Endothelial cell of umbilical vein (primary cell): ENCODE results near the gene LRRC8D. TPM values are rescaled to one million over a fixed set of nuclear protein-coding genes. Genes with fewer than 3 reads are reported as not detected.

Experiments used
- BruUV-seq: library from RNA; stranded (reverse); fragments of 400-500 nt; replicated peaks from 2 replicates; lab custom pipeline; 2021; lab: Mats Ljungman, UMichigan
- CTCF ChIA-PET: fragments of 300-600, 350-600 bp; sonication (Branson Sonifier 250); formaldehyde crosslinking; loops from one replicate; lab custom pipeline; 2021; ENCODE audit warnings: antibody characterized with exemption, inconsistent platforms; lab: Charles Lee
- POLR2A ChIA-PET: fragments of 300-600, 350-600 bp; sonication (Branson Sonifier 250); formaldehyde crosslinking; loops from one replicate; lab custom pipeline; 2021; ENCODE audit warnings: antibody characterized with exemption, inconsistent platforms; lab: Charles Lee
- DNase-seq: peaks from one replicate; pipeline ENCODE4 v3.0.0-alpha.2; 2011; ENCODE audit warnings: low read depth, low spot score
- FAIRE-seq: peaks from 2 replicates; lab custom pipeline; 2011; peaks lifted over from hg19 to GRCh38; lab: Jason Lieb, UNC
- H2AFZ ChIP-seq: 2 replicates; pipeline ENCODE4 v1.6.0; 2012; ENCODE audit warnings: low read depth, low read length, control low read depth, inconsistent platforms
- H3K27ac ChIP-seq: 2 replicates; pipeline ENCODE4 v1.5.1; 2011; ENCODE audit warnings: low read depth, mild to moderate bottlenecking, control low read depth, low read length, moderate library complexity; ENCODE audit not compliant: insufficient read depth
- H3K27me3 ChIP-seq, 2 experiments: 2 replicates each; pipeline versions ENCODE4 v1.6.0 to v1.6.1; 2011; ENCODE audit warnings: low read length in 2 of 2, mixed read lengths in 1 of 2; ENCODE audit not compliant: control insufficient read depth in 2 of 2, insufficient read depth in 2 of 2
- H3K36me3 ChIP-seq, 2 experiments: 2 replicates in 1 of 2; 3 replicates in 1 of 2; pipeline ENCODE4 v1.5.1; 2011; ENCODE audit warnings: low read length in 2 of 2, mild to moderate bottlenecking in 1 of 2, moderate library complexity in 1 of 2; ENCODE audit not compliant: control insufficient read depth in 2 of 2, insufficient read depth in 2 of 2; ENCODE audit errors: extremely low read depth in 1 of 2
- H3K4me1 ChIP-seq: 3 replicates; pipeline ENCODE4 v1.5.1; 2011; ENCODE audit warnings: mild to moderate bottlenecking, low read length; ENCODE audit not compliant: control insufficient read depth, insufficient read depth; ENCODE audit errors: extremely low read depth
- H3K4me2 ChIP-seq: 2 replicates; pipeline ENCODE4 v1.6.1; 2011; ENCODE audit warnings: low read length, control low read depth, mixed read lengths; ENCODE audit not compliant: insufficient read depth
- H3K4me3 ChIP-seq, 3 experiments: fragments of 200-600 bp in 1 of 3; sonication (generic), shearing (Covaris generic) in 1 of 3; replicated peaks in 1 of 3; 2 replicates each; pipeline ENCODE4 v1.5.1; 2011 to 2016; ENCODE audit warnings: control low read depth in 3 of 3, low read length in 3 of 3, mild to moderate bottlenecking in 2 of 3, inconsistent platforms in 1 of 3, low read depth in 1 of 3, moderate library complexity in 1 of 3; ENCODE audit not compliant: insufficient read depth in 1 of 3
- H3K79me2 ChIP-seq: 2 replicates; pipeline ENCODE4 v1.6.0; 2012; ENCODE audit warnings: low read length, inconsistent platforms; ENCODE audit not compliant: control insufficient read depth, insufficient read depth
- H3K9ac ChIP-seq: replicated peaks from 2 replicates; pipeline ENCODE3; 2011; ENCODE audit warnings: low read length, control low read depth; ENCODE audit not compliant: insufficient read depth; ENCODE audit errors: extremely low read depth
- H3K9me1 ChIP-seq: replicated peaks from 3 replicates; pipeline ENCODE4 v1.6.0; 2011; ENCODE audit warnings: mild to moderate bottlenecking, low read length; ENCODE audit not compliant: control insufficient read depth, insufficient read depth; ENCODE audit errors: extremely low read depth
- H3K9me3 ChIP-seq: replicated peaks from 2 replicates; pipeline ENCODE4 v1.5.1; 2012; ENCODE audit warnings: low read length, inconsistent platforms; ENCODE audit not compliant: control insufficient read depth, insufficient read depth
- H4K20me1 ChIP-seq: replicated peaks from 2 replicates; pipeline ENCODE3; 2011; ENCODE audit warnings: mild to moderate bottlenecking, low read length; ENCODE audit not compliant: control insufficient read depth, insufficient read depth; ENCODE audit errors: extremely low read depth
- EZH2 ChIP-seq: IDR thresholded peaks from 2 replicates; pipeline ENCODE4 v1.6.1; 2012; ENCODE audit warnings: borderline replicate concordance, low read depth, mild to moderate bottlenecking, moderate library complexity, low read length, inconsistent platforms; ENCODE audit not compliant: severe bottlenecking
- FOS ChIP-seq: IDR thresholded peaks from 2 replicates; pipeline ENCODE4 v1.6.1; 2011; ENCODE audit warnings: mild to moderate bottlenecking, low read length, moderate library complexity, borderline replicate concordance; ENCODE audit not compliant: insufficient read depth
- GATA2 ChIP-seq: IDR thresholded peaks from 2 replicates; pipeline ENCODE4 v1.7.0; 2011; ENCODE audit warnings: low read depth, mild to moderate bottlenecking, moderate library complexity, mixed read lengths, low read length; ENCODE audit not compliant: insufficient read length, insufficient read depth
- JUN ChIP-seq: IDR thresholded peaks from 2 replicates; pipeline ENCODE4 v1.6.1; 2011; ENCODE audit warnings: borderline replicate concordance, low read depth; ENCODE audit not compliant: insufficient read length, insufficient read depth
- MYC ChIP-seq: IDR thresholded peaks from one replicate; pipeline ENCODE4 v1.6.1; 2011; ENCODE audit warnings: mild to moderate bottlenecking, low read depth, low read length
- POLR2A ChIP-seq: IDR thresholded peaks from 2 replicates; pipeline ENCODE4 v1.6.1; 2012; ENCODE audit warnings: low read depth, mild to moderate bottlenecking, control low read depth, low read length
- POLR2AphosphoS5 ChIP-seq: IDR thresholded peaks from 2 replicates; pipeline ENCODE4 v1.6.1; 2012; ENCODE audit warnings: low read depth, mild to moderate bottlenecking, control low read depth, low read length, moderate library complexity; ENCODE audit not compliant: insufficient read depth
- dilution Hi-C: fragments of 300-500 bp; cut with MboI; formaldehyde crosslinking; loops from one replicate; pipeline ENCODE4 v1.15.0; 2019; ENCODE audit warnings: low sequenced_read_pairs; ENCODE audit not compliant: extremely low pct_ligation_motif_present
- intact Hi-C: fragments of 100-400 bp; cut with micrococcal nuclease; formaldehyde crosslinking; loops from one replicate; pipeline ENCODE4 v1.10.0; 2022
- polyA plus RNA-seq, 4 experiments: library from polyadenylated mRNA; depleted of rRNA in 3 of 4; stranded (reverse) in 3 of 4; unstranded in 1 of 4; fragments of >200 nt; gene quantifications; 2 replicates each; pipeline versions ENCODE4 v1.2.1 to v1.2.3, GENCODE V29; 2011 to 2012; ENCODE audit warnings: missing spikeins in 1 of 4
- total RNA-seq: library from RNA; stranded (reverse); gene quantifications from 2 replicates; pipeline ENCODE4 v1.2.3, GENCODE V29; 2021
- TF ChIP-seq, protein P1 (sequence below), 2 donors: IDR thresholded peaks; 1 replicate in 1 of 2; 2 replicates in 1 of 2; pipeline ENCODE4 v1.5.1; 2011; ENCODE audit warnings: low read length in 2 of 2, mild to moderate bottlenecking in 2 of 2, moderate library complexity in 2 of 2, control low read depth in 1 of 2, inconsistent platforms in 1 of 2, low read depth in 1 of 2; ENCODE audit not compliant: insufficient read depth in 1 of 2; ENCODE audit errors: extremely low read depth in 1 of 2
- TF ChIP-seq, protein P2 (sequence below): IDR thresholded peaks from 2 replicates; pipeline ENCODE4 v1.6.1; 2011; ENCODE audit not compliant: insufficient read depth, insufficient read length

Gene LRRC8D
- total and polyA plus RNA-seq, 2 donors (not counting 3 experiments of a cell fraction or from before 2014, with no cell fraction given): 31.9 to 37.7 TPM

DNA sequence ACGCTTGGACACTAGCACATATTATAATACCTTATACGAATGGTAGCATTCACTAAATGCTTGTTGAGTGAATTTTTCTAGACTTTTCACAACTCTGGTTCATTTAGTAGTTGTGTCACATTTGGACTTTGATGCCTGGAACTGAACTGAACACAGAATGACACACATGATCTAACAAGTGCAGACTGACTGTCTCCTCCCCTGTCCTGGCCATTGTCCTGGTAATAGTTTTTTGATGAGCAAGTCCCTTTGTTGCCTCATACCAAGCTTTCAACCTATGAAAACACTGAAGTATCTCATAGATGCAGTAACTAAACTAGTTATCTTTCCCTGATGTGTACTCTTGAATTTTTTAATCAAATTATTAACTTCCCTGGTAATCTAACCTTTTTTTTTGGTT, 66.4 kb downstream of the LRRC8D start:
- FAIRE-seq (no peak), DNase-seq (no peak)
- intact Hi-C loops: loop anchor here (5.0 kb wide), 2 partner anchors 175 to 255 kb away; partner anchors contain the start of gene LRRC8C
- H3K27ac ChIP-seq: no peak overlapping the region
- H3K36me3 ChIP-seq: no peaks in the 10 kb centered on the region
- no peak overlapping the region for H2AFZ ChIP-seq
- H3K9me3 ChIP-seq: no peaks in the 10 kb centered on the region
- peaks cover 21% of the 10 kb centered on the region for H3K79me2 ChIP-seq
- no peaks in the 10 kb centered on the region for H4K20me1 ChIP-seq
- no peak overlapping the region for H3K4me2 ChIP-seq
- peaks cover 64% of the 10 kb centered on the region for H3K4me1 ChIP-seq
- H3K9ac ChIP-seq: no peak overlapping the region
- dilution Hi-C loops: no loop called here
- POLR2A ChIA-PET: no interaction called here
- H3K4me3 ChIP-seq: no peak overlapping the region
- no peak for TF ChIP-seq JUN
- no peak for TF ChIP-seq POLR2A
- TF ChIP-seq MYC: no peak
- BruUV-seq: no TSS peak
- H3K9me1 ChIP-seq: no peaks in the 10 kb centered on the region
- CTCF ChIA-PET: interaction anchor here (1.4 kb wide), 1 partner anchor 19 kb away, joined by 3 read pairs; no protein-coding TSS in a partner anchor
- no peaks in the 10 kb centered on the region for H3K27me3 ChIP-seq

DNA sequence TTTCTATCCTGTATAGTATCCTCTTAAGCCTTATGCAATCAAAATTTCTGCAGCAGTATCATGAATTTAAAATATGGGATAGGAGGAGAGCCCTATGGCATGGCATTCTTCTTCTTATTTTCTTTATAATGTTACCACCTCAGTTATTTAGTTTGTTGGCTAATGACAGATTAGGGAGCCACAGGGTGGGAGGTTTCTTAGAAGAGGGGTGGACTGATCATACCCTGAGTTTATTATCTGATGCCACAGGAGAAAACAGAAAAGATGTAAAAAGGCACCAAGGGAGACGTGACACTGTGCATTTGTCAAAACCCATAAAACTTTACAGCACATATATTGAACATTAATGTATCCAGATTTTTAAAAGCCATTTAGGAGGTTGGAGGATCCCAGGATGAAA, 66.9 kb downstream of the LRRC8D start:
- no peak for DNase-seq
- intact Hi-C loops (loop anchor here (5.0 kb wide), 2 partner anchors 175 to 255 kb away; partner anchors contain the start of gene LRRC8C), dilution Hi-C loops (no loop called here)
- Histone ChIP-seq H3K9ac (no peak overlapping the region), H3K4me3 (no peak overlapping the region), H3K9me1 (no peaks in the 10 kb centered on the region), H4K20me1 (no peaks in the 10 kb centered on the region), H3K27ac (no peak overlapping the region), H3K36me3 (no peaks in the 10 kb centered on the region), H2AFZ (no peak overlapping the region), H3K27me3 (no peaks in the 10 kb centered on the region), H3K4me2 (no peak overlapping the region), H3K79me2 (peaks cover 21% of the 10 kb centered on the region), H3K4me1 (peaks cover 64% of the 10 kb centered on the region), H3K9me3 (no peaks in the 10 kb centered on the region)
- POLR2A ChIA-PET: no interaction called here
- CTCF ChIA-PET: interaction anchor here (1.4 kb wide), 1 partner anchor 19 kb away, joined by 3 read pairs; no protein-coding TSS in a partner anchor
- TF ChIP-seq POLR2A (no peak), EZH2 (no peak), GATA2 (no peak), JUN (no peak), MYC (no peak), POLR2AphosphoS5 (no peak), FOS (no peak)
- TF ChIP-seq, protein P1, sequence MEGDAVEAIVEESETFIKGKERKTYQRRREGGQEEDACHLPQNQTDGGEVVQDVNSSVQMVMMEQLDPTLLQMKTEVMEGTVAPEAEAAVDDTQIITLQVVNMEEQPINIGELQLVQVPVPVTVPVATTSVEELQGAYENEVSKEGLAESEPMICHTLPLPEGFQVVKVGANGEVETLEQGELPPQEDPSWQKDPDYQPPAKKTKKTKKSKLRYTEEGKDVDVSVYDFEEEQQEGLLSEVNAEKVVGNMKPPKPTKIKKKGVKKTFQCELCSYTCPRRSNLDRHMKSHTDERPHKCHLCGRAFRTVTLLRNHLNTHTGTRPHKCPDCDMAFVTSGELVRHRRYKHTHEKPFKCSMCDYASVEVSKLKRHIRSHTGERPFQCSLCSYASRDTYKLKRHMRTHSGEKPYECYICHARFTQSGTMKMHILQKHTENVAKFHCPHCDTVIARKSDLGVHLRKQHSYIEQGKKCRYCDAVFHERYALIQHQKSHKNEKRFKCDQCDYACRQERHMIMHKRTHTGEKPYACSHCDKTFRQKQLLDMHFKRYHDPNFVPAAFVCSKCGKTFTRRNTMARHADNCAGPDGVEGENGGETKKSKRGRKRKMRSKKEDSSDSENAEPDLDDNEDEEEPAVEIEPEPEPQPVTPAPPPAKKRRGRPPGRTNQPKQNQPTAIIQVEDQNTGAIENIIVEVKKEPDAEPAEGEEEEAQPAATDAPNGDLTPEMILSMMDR (IDR thresholded peaks at IDR 0.05; ENCODE audit: extremely low read depth in 1 of 2, insufficient read depth in 1 of 2, low read depth in 1 of 2, low read length in 2 of 2): no peak
- TF ChIP-seq, protein P2, sequence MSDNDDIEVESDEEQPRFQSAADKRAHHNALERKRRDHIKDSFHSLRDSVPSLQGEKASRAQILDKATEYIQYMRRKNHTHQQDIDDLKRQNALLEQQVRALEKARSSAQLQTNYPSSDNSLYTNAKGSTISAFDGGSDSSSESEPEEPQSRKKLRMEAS: no peak
- no TSS peak for BruUV-seq
- FAIRE-seq: no peak
